Stimulated activated CD4-positive, alpha-beta T cell treated with anti-CD3 and anti-CD28 coated beads, Interleukin-15, amount 100 ng/mL, for 24 hours (primary cell): ENCODE data around the gene NR4A1.
"Not testable (repeated sequence)": the region's sequence is repeated elsewhere in the genome, so short reads cannot be mapped to it uniquely, and the experiment has no call there.

ENCODE experiments used
- DNase-seq: peaks from one replicate; pipeline ENCODE4 v3.0.0-alpha.2; 2020

NR4A1 gene

GRCh38 chr12:52082026-52082668, 30.9 kb downstream of the NR4A1 start:
- no peak for DNase-seq

GRCh38 chr12:52082669-52082987, 31.4 kb downstream of the NR4A1 start:
- no peak for DNase-seq

- DNase-seq = peak; percentile 73
Measured at GRCh38 chr12:52082988-52083637, 31.9 kb downstream of the NR4A1 start.

- DNase-seq = no peak
Measured at GRCh38 chr12:52083638-52083996, 32.4 kb downstream of the NR4A1 start.

GRCh38 chr12:52084491-52085231, 33.4 kb downstream of the NR4A1 start:
- no peak for DNase-seq

GRCh38 chr12:52085682-52086180, 34.5 kb downstream of the NR4A1 start:
- no peak for DNase-seq

GRCh38 chr12:52086366-52086765, 35.1 kb downstream of the NR4A1 start:
- DNase-seq = no peak

- DNase-seq = no peak
Measured at GRCh38 chr12:52086944-52087835, 35.9 kb downstream of the NR4A1 start.

- DNase-seq = no peak
Measured at GRCh38 chr12:52087961-52088820, 36.9 kb downstream of the NR4A1 start.

- no peak for DNase-seq
Measured at GRCh38 chr12:52089491-52089890, 38.2 kb downstream of the NR4A1 start.

- no peak for DNase-seq
Measured at GRCh38 chr12:52090291-52090690, 39.0 kb downstream of the NR4A1 start.

GRCh38 chr12:52091061-52091460, 39.8 kb downstream of the NR4A1 start:
- no peak for DNase-seq

- DNase-seq = no peak
Measured at GRCh38 chr12:52091869-52092268, 40.6 kb downstream of the NR4A1 start.

GRCh38 chr12:52093346-52093745, 42.1 kb downstream of the NR4A1 start:
- no peak for DNase-seq

- no peak for DNase-seq
Measured at GRCh38 chr12:52096332-52097044, 45.2 kb downstream of the NR4A1 start.

- DNase-seq = no peak
Measured at GRCh38 chr12:52097045-52097666, 45.9 kb downstream of the NR4A1 start.

GRCh38 chr12:52104431-52105089, 53.3 kb downstream of the NR4A1 start:
- not testable (repeated sequence) for DNase-seq
